GM10248 (cell line): Measurements from ENCODE around the gene BRD3.

Source experiments
- CTCF ChIA-PET: fragments of 300-600 bp; sonication (Branson Sonifier 250); formaldehyde crosslinking; extraction: SDS; loops from one replicate; lab custom pipeline; 2021; ENCODE audit warnings: antibody characterized with exemption; lab: Yijun Ruan, JAX
- POLR2A ChIA-PET: fragments of 350-650 bp; sonication (Branson Sonifier 250); formaldehyde crosslinking; extraction: SDS; loops from one replicate; lab custom pipeline; 2020; ENCODE audit warnings: antibody characterized with exemption; lab: Yijun Ruan, JAX
- DNase-seq: peaks from one replicate; pipeline ENCODE4 v3.0.0; 2012; ENCODE audit errors: extremely low spot score
- CTCF ChIP-seq: IDR thresholded peaks from 2 replicates; pipeline ENCODE4 v1.5.1; 2012; ENCODE audit warnings: mild to moderate bottlenecking, low read depth; ENCODE audit errors: extremely low read depth, missing control alignments, control extremely low read depth

The BRD3 gene

GRCh38 chr9:134007571-134007970 is 60.3 kb downstream of the BRD3 start:
- TF ChIP-seq CTCF: no peak
- ChIA-PET POLR2A (no interaction called here), CTCF (interaction anchor here (0.9 to 4.4 kb wide), 3 partner anchors 13 to 265 kb away, joined by 3 to 38 read pairs (median 10); no protein-coding TSS in a partner anchor)
- DNase-seq: no peak

GRCh38 chr9:134007150-134007549 is 60.7 kb downstream of the BRD3 start:
- no peak for TF ChIP-seq CTCF
- DNase-seq: no peak
- ChIA-PET POLR2A (no interaction called here), CTCF (interaction anchor here (0.9 to 4.4 kb wide), 3 partner anchors 13 to 265 kb away, joined by 3 to 38 read pairs (median 10); no protein-coding TSS in a partner anchor)

- POLR2A ChIA-PET: interaction anchor here (0.6 kb wide), 1 partner anchor 9 kb away, joined by 3 read pairs; no protein-coding TSS in a partner anchor
- CTCF ChIA-PET: interaction anchor here (3.4 to 4.4 kb wide), 2 partner anchors 11 to 263 kb away, joined by 10 to 38 read pairs; no protein-coding TSS in a partner anchor
- no peak for TF ChIP-seq CTCF
Observed at GRCh38 chr9:134005381-134005780, 62.4 kb downstream of the BRD3 start.

GRCh38 chr9:134004881-134005280 is 62.9 kb downstream of the BRD3 start:
- ChIA-PET CTCF (interaction anchor here (3.4 to 4.4 kb wide), 2 partner anchors 10 to 262 kb away, joined by 10 to 38 read pairs; no protein-coding TSS in a partner anchor), POLR2A (interaction anchor here (0.6 kb wide), 1 partner anchor 9 kb away, joined by 3 read pairs; no protein-coding TSS in a partner anchor)
- TF ChIP-seq CTCF: no peak
- no peak for DNase-seq

More at GRCh38 chr9:134005381-134005780, 62.4 kb downstream of the BRD3 start:
- no peak for DNase-seq

GRCh38 chr9:134004131-134004873 is 63.5 kb downstream of the BRD3 start:
- no peak for TF ChIP-seq CTCF
- ChIA-PET CTCF (interaction anchor here (3.4 to 4.4 kb wide), 2 partner anchors 10 to 262 kb away, joined by 10 to 38 read pairs; no protein-coding TSS in a partner anchor), POLR2A (no interaction called here)
- DNase-seq: no peak

- DNase-seq: no peak
- CTCF ChIA-PET: no interaction called here
- TF ChIP-seq CTCF: no peak
- POLR2A ChIA-PET: no interaction called here
Observed at GRCh38 chr9:134003237-134003636, 64.6 kb downstream of the BRD3 start.
